ENCODE measurements around the gene DEGS1.

DEGS1 gene

GRCh38 chr1:224182866-224183590, at the start of gene DEGS1:
Gene DEGS1, plus strand, starts transcription at chr1:224183240. Its CDS starts 97 bp downstream, at chr1:224183337.
- intact Hi-C loops (cut with DNase I), result loop anchor here (2.0 to 10.0 kb wide), 4 partner anchors 68 to 338 kb away; partner anchors contain the start of genes FBXO28, NVL and TP53BP2
- DNase-seq, result peak; percentile 73 to 97 (median 82)

- intact Hi-C loops (cut with DNase I), result no loop called here
- DNase-seq, result no peak
Measured at GRCh38 chr1:224133741-224134299, 49.2 kb upstream of the DEGS1 start.

GRCh38 chr1:224137518-224137917, 45.5 kb upstream of the DEGS1 start:
- intact Hi-C loops (cut with DNase I), result no loop called here
- DNase-seq, result no peak

GRCh38 chr1:224138198-224138597, 44.8 kb upstream of the DEGS1 start:
- intact Hi-C loops (cut with DNase I), result no loop called here
- no peak for DNase-seq

- intact Hi-C loops (cut with DNase I), result no loop called here
Measured at GRCh38 chr1:224141693-224142092, 41.3 kb upstream of the DEGS1 start.

GRCh38 chr1:224149709-224150108, 33.3 kb upstream of the DEGS1 start:
- no peak for DNase-seq
- intact Hi-C loops (cut with DNase I), result no loop called here

More at GRCh38 chr1:224141693-224142092, 41.3 kb upstream of the DEGS1 start:
- DNase-seq, result no peak

- DNase-seq, result no peak
Measured at GRCh38 chr1:224151117-224151516, 31.9 kb upstream of the DEGS1 start.

GRCh38 chr1:224157316-224157715, 25.7 kb upstream of the DEGS1 start:
- intact Hi-C loops (cut with DNase I), result no loop called here
- no peak for DNase-seq

More at GRCh38 chr1:224151117-224151516, 31.9 kb upstream of the DEGS1 start:
- intact Hi-C loops (cut with DNase I), result no loop called here

- intact Hi-C loops (cut with DNase I), result no loop called here
- DNase-seq, result no peak
Measured at GRCh38 chr1:224159541-224159940, 23.5 kb upstream of the DEGS1 start.

GRCh38 chr1:224160171-224160682, 22.8 kb upstream of the DEGS1 start:
- intact Hi-C loops (cut with DNase I), result no loop called here

GRCh38 chr1:224162768-224163167, 20.3 kb upstream of the DEGS1 start:
- intact Hi-C loops (cut with DNase I), result no loop called here
- DNase-seq, result peak in 1 of 10 donors; percentile 61

More at GRCh38 chr1:224160171-224160682, 22.8 kb upstream of the DEGS1 start:
- no peak for DNase-seq

GRCh38 chr1:224163311-224163710, 19.7 kb upstream of the DEGS1 start:
- intact Hi-C loops (cut with DNase I), result no loop called here
- no peak for DNase-seq

GRCh38 chr1:224168859-224169380, 14.1 kb upstream of the DEGS1 start:
- DNase-seq, result no peak
- intact Hi-C loops (cut with DNase I), result no loop called here

- DNase-seq, result peak in 1 of 10 donors; percentile 39
- intact Hi-C loops (cut with DNase I), result no loop called here
Measured at GRCh38 chr1:224169718-224170270, 13.2 kb upstream of the DEGS1 start.

- no peak for DNase-seq
- intact Hi-C loops (cut with DNase I), result no loop called here
Measured at GRCh38 chr1:224170343-224170742, 12.7 kb upstream of the DEGS1 start.

- intact Hi-C loops (cut with DNase I), result no loop called here
- DNase-seq, result peak in 1 of 10 donors; percentile 65
Measured at GRCh38 chr1:224170748-224171478, 12.1 kb upstream of the DEGS1 start.

- intact Hi-C loops (cut with DNase I), result no loop called here
- no peak for DNase-seq
Measured at GRCh38 chr1:224172229-224172628, 10.8 kb upstream of the DEGS1 start.

- DNase-seq, result no peak
- intact Hi-C loops (cut with DNase I), result no loop called here
Measured at GRCh38 chr1:224173523-224173922, 9.5 kb upstream of the DEGS1 start.

GRCh38 chr1:224175617-224176016, 7.4 kb upstream of the DEGS1 start:
- DNase-seq, result peak in 6 of 10 donors; percentile 16 to 85 (median 29)
- intact Hi-C loops (cut with DNase I), result no loop called here

- no peak for DNase-seq
- intact Hi-C loops (cut with DNase I), result no loop called here
Measured at GRCh38 chr1:224177356-224177999, 5.6 kb upstream of the DEGS1 start.
